Gastrocnemius medialis (tissue), 4 donors: ENCODE data around the gene TMEM272.

Source experiments
- POLR2A ChIP-seq, 2 donors: fragments of 450-650 bp; IDR thresholded peaks; one replicate each; pipeline ENCODE4 v1.6.1; 2017; ENCODE audit warnings: antibody characterized with exemption in 2 of 2, mild to moderate bottlenecking in 2 of 2, moderate library complexity in 2 of 2
- TF ChIP-seq, protein P1 (sequence below), 5 experiments: fragments of 450-650 bp in 3 of 5; fragments of 200-600 bp in 2 of 5; sonication (generic) in 2 of 5; IDR thresholded peaks in 4 of 5; conservative IDR thresholded peaks in 1 of 5; 1 replicate in 4 of 5; 2 replicates in 1 of 5; pipeline ENCODE4 v1.5.1; 2016 to 2019; ENCODE audit warnings: antibody characterized with exemption in 5 of 5, mild to moderate bottlenecking in 3 of 5, moderate library complexity in 3 of 5

DNA sequence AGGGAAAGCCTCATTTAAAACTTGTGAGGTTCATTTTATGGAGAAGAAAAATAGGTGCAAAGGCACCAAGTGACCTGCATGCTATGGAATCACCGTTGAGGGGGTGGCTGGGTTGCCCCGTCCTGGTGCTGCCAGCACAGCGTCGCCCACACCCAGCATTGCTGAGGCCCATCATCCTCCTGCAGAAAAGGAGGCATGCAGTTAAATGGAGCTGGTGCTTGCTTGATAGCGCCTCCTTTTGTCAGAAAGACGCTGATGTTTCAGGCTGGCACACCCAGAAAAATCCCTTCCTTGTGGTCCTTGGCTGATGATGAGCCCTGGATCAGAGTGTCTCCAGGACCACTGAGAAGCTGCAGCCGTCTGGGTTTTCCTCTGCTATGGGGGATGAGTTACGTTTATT lies 77.9 kb downstream of the TMEM272 start:
- TF ChIP-seq, protein P1, sequence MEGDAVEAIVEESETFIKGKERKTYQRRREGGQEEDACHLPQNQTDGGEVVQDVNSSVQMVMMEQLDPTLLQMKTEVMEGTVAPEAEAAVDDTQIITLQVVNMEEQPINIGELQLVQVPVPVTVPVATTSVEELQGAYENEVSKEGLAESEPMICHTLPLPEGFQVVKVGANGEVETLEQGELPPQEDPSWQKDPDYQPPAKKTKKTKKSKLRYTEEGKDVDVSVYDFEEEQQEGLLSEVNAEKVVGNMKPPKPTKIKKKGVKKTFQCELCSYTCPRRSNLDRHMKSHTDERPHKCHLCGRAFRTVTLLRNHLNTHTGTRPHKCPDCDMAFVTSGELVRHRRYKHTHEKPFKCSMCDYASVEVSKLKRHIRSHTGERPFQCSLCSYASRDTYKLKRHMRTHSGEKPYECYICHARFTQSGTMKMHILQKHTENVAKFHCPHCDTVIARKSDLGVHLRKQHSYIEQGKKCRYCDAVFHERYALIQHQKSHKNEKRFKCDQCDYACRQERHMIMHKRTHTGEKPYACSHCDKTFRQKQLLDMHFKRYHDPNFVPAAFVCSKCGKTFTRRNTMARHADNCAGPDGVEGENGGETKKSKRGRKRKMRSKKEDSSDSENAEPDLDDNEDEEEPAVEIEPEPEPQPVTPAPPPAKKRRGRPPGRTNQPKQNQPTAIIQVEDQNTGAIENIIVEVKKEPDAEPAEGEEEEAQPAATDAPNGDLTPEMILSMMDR (IDR thresholded peaks at IDR 0.05 in 4 of 5, conservative IDR thresholded peaks at IDR 0.05 in 1 of 5) = no peak
- TF ChIP-seq POLR2A (IDR thresholded peaks at IDR 0.05) = no peak
